Measurements from ENCODE around the gene TADA2B. TPM values are rescaled to one million over a fixed set of nuclear protein-coding genes. Genes with fewer than 3 reads are reported as not detected.

Gene TADA2B
- polyA plus RNA-seq, 3 donors, result 2.0 to 10.2 (median 2.6) TPM

- intact Hi-C loops (cut with micrococcal nuclease), result loop anchor here in 1 of 2 donors (10.0 kb wide), 1 partner anchor 530 kb away; the partner anchor contains the start of gene MAN2B2
- Mint-ChIP-seq H3K27ac (no peak overlapping the region), H3K9me3 (peaks cover 0 to 3% (median 0%) of the 10 kb centered on the region in 7 donors), H3K36me3 (no peaks in the 10 kb centered on the region), H3K4me1 (peaks cover 25% of the 10 kb centered on the region), H3K27me3 (ENCODE audit: low read depth in 3 of 3) (peaks cover 15 to 31% (median 27%) of the 10 kb centered on the region in 3 donors), H3K4me3 (peak overlapping the region; percentile 31 to 48)
- Histone ChIP-seq H3K4me2 (replicated peaks; ENCODE audit: extremely low read depth, low read length, poor library complexity, severe bottlenecking) (no peak overlapping the region), H4K20me1 (ENCODE audit: insufficient read depth, low read length) (no peaks in the 10 kb centered on the region), H3K27ac (ENCODE audit: low read depth in 1 of 2, low read length in 2 of 2) (no peak overlapping the region), H3K9me3 (replicated peaks in 1 of 2; ENCODE audit: control insufficient read depth in 1 of 2, insufficient read depth in 1 of 2, low read length in 2 of 2) (no peaks in the 10 kb centered on the region), H3K4me3 (replicated peaks in 1 of 3; ENCODE audit: low read depth in 2 of 3, low read length in 3 of 3) (no peak overlapping the region), H3K79me2 (ENCODE audit: insufficient read depth, low read length) (no peaks in the 10 kb centered on the region), H3K36me3 (replicated peaks in 1 of 2; ENCODE audit: control insufficient read depth in 1 of 2, insufficient read depth in 2 of 2, low read length in 2 of 2) (no peaks in the 10 kb centered on the region), H3K4me1 (ENCODE audit: control insufficient read depth in 1 of 2, insufficient read depth in 2 of 2, low read length in 2 of 2) (peaks cover 22 to 26% of the 10 kb centered on the region in 2 donors), H2AFZ (ENCODE audit: insufficient read depth, low read depth, low read length, poor library complexity, severe bottlenecking) (no peak overlapping the region), H3K9ac (ENCODE audit: insufficient read depth, low read length, poor library complexity, severe bottlenecking) (no peak overlapping the region), H3K27me3 (ENCODE audit: control insufficient read depth in 2 of 2, insufficient read depth in 2 of 2, low read length in 2 of 2) (peaks cover 0 to 18% of the 10 kb centered on the region in 2 donors)
- DNase-seq, result no peak
- WGBS (ENCODE audit: insufficient coverage), result 84% methylated on average over 6 of the region's 7 CpGs
- TF ChIP-seq CTCF (IDR thresholded peaks at IDR 0.05), result no peak
Observed at GRCh38 chr4:7104366-7105031, 61.3 kb downstream of the TADA2B start.

GRCh38 chr4:7105276-7105675 is 62.1 kb downstream of the TADA2B start:
- H3K36me3 Mint-ChIP-seq, result no peaks in the 10 kb centered on the region
- peak overlapping the region in 1 of 2 donors; percentile 39 for H3K4me3 Mint-ChIP-seq
- no peak overlapping the region for H3K27ac ChIP-seq (ENCODE audit: low read depth in 1 of 2, low read length in 2 of 2)
- 54% methylated on average over 13 of the region's 15 CpGs for WGBS (ENCODE audit: insufficient coverage)
- no peak overlapping the region for H2AFZ ChIP-seq (ENCODE audit: insufficient read depth, low read depth, low read length, poor library complexity, severe bottlenecking)
- no peaks in the 10 kb centered on the region for H3K36me3 ChIP-seq (replicated peaks in 1 of 2; ENCODE audit: control insufficient read depth in 1 of 2, insufficient read depth in 2 of 2, low read length in 2 of 2)
- peaks cover 22 to 26% of the 10 kb centered on the region in 2 donors for H3K4me1 ChIP-seq (ENCODE audit: control insufficient read depth in 1 of 2, insufficient read depth in 2 of 2, low read length in 2 of 2)
- no peak overlapping the region for H3K9ac ChIP-seq (ENCODE audit: insufficient read depth, low read length, poor library complexity, severe bottlenecking)
- peaks cover 25% of the 10 kb centered on the region for H3K4me1 Mint-ChIP-seq
- no peak overlapping the region for H3K4me2 ChIP-seq (replicated peaks; ENCODE audit: extremely low read depth, low read length, poor library complexity, severe bottlenecking)
- H3K4me3 ChIP-seq (replicated peaks in 1 of 3; ENCODE audit: low read depth in 2 of 3, low read length in 3 of 3), result no peak overlapping the region
- no peaks in the 10 kb centered on the region for H3K79me2 ChIP-seq (ENCODE audit: insufficient read depth, low read length)
- peaks cover 0 to 18% of the 10 kb centered on the region in 2 donors for H3K27me3 ChIP-seq (ENCODE audit: control insufficient read depth in 2 of 2, insufficient read depth in 2 of 2, low read length in 2 of 2)
- H4K20me1 ChIP-seq (ENCODE audit: insufficient read depth, low read length), result no peaks in the 10 kb centered on the region
- no peaks in the 10 kb centered on the region for H3K9me3 ChIP-seq (replicated peaks in 1 of 2; ENCODE audit: control insufficient read depth in 1 of 2, insufficient read depth in 1 of 2, low read length in 2 of 2)
- no peak for DNase-seq
- peaks cover 0 to 7% (median 5%) of the 10 kb centered on the region in 7 donors for H3K9me3 Mint-ChIP-seq
- intact Hi-C loops (cut with micrococcal nuclease), result loop anchor here in 1 of 2 donors (10.0 kb wide), 1 partner anchor 530 kb away; the partner anchor contains the start of gene MAN2B2
- no peak overlapping the region for H3K27ac Mint-ChIP-seq
- no peak for TF ChIP-seq CTCF (IDR thresholded peaks at IDR 0.05)
- peaks cover 14 to 31% (median 26%) of the 10 kb centered on the region in 3 donors for H3K27me3 Mint-ChIP-seq (ENCODE audit: low read depth in 3 of 3)
